Natural killer cell treated with Interleukin-12 subunit alpha and Interleukin-12 subunit beta and Interleukin-15 and Interleukin-18, amount 100 ng/mL, for 72 hours (primary cell): ENCODE measurements around the gene UTS2. TPM values are rescaled to one million over a fixed set of nuclear protein-coding genes. Genes with fewer than 3 reads are reported as not detected.
A peak's percentile ranks its signal among the peaks of the same experiment; 100 is the strongest.

Experiments used
- ATAC-seq, 2 donors: fragments of 150-1000 bp; cut with Tn5 transposase in 1 of 2; sonication (Bioruptor Pico), chemical (Tn5 transposase) in 1 of 2; 2 replicates each; pipeline ENCODE4 v1.10.0; 2021
- DNase-seq: peaks from one replicate; pipeline ENCODE4 v3.0.0; 2022; ENCODE audit warnings: low spot score
- H3K27ac Mint-ChIP-seq, 2 donors: 1 replicate in 1 of 2; 2 replicates in 1 of 2; pipeline ENCODE4 v1.8.0; 2022; ENCODE audit warnings: mixed read lengths in 2 of 2, mild to moderate bottlenecking in 1 of 2, moderate library complexity in 1 of 2
- H3K27me3 Mint-ChIP-seq, 2 donors: 1 replicate in 1 of 2; 2 replicates in 1 of 2; pipeline ENCODE4 v1.8.0; 2022; ENCODE audit warnings: mixed read lengths in 2 of 2
- H3K36me3 Mint-ChIP-seq: one replicate; pipeline ENCODE4 v1.8.0; 2022; ENCODE audit warnings: mixed read lengths
- H3K4me1 Mint-ChIP-seq, 2 donors: 1 replicate in 1 of 2; 2 replicates in 1 of 2; pipeline ENCODE4 v1.8.0; 2022; ENCODE audit warnings: low read depth in 2 of 2, mixed read lengths in 2 of 2, mild to moderate bottlenecking in 1 of 2
- H3K4me3 Mint-ChIP-seq: one replicate; pipeline ENCODE4 v1.8.0; 2022; ENCODE audit warnings: mixed read lengths
- H3K9me3 Mint-ChIP-seq: 2 replicates; pipeline ENCODE4 v1.8.0; 2022; ENCODE audit warnings: mixed read lengths
- total RNA-seq, 2 donors: library from RNA; stranded (reverse); gene quantifications; one replicate each; pipeline ENCODE4 v1.2.3, GENCODE V29; 2022

The UTS2 gene
- total RNA-seq, 2 donors from 2014 or later, result 0.70 to 0.78 TPM

DNA sequence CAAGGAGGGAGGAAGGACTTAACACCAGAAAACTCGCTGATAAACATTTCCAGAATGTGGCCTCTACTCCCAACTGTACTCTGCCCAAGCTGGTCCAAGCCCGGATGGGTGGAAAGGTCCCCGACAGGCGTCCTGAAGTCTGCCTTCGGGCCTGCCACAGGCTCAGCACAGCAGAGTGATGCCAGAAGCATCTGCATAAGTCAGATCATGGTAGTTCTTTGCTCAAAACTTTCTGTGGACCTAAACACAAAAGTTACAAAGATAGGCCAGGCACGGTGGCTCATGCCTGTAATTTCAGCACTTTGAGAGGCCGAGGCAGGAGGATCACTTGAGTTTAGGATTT, 790 bp upstream of the UTS2 start:
- H3K9me3 Mint-ChIP-seq, result no peaks in the 10 kb centered on the region
- no peaks in the 10 kb centered on the region for H3K27me3 Mint-ChIP-seq
- no peak for DNase-seq
- H3K27ac Mint-ChIP-seq, result no peak overlapping the region
- H3K36me3 Mint-ChIP-seq, result no peaks in the 10 kb centered on the region
- no peak for ATAC-seq
- H3K4me3 Mint-ChIP-seq, result no peak overlapping the region
- H3K4me1 Mint-ChIP-seq, result peaks cover 4 to 9% of the 10 kb centered on the region in 2 donors

DNA sequence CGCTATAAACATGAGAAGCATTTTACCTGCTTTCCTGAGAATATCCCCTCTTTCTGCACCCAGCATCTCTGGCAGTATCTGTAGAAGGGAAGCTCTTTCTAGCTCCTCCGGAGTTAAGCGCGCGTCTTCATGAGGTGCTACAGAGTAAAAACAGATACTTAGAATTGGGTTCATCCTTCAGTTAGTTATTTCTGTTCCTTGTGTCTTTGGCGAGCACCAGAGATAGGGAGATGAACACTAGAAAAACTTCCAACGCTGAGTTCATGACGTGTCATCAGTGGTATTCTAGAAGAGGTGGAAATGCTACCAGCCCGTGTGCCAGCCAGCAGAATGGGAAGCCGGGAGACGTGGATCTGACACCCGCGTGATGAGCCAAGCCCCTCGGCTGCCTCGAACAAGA, 2.1 kb downstream of the UTS2 start:
- H3K27me3 Mint-ChIP-seq, result no peaks in the 10 kb centered on the region
- ATAC-seq, result no peak
- no peak overlapping the region for H3K4me3 Mint-ChIP-seq
- H3K4me1 Mint-ChIP-seq, result peaks cover 0 to 3% of the 10 kb centered on the region in 2 donors
- H3K9me3 Mint-ChIP-seq, result no peaks in the 10 kb centered on the region
- no peaks in the 10 kb centered on the region for H3K36me3 Mint-ChIP-seq
- H3K27ac Mint-ChIP-seq, result no peak overlapping the region
- no peak for DNase-seq

DNA sequence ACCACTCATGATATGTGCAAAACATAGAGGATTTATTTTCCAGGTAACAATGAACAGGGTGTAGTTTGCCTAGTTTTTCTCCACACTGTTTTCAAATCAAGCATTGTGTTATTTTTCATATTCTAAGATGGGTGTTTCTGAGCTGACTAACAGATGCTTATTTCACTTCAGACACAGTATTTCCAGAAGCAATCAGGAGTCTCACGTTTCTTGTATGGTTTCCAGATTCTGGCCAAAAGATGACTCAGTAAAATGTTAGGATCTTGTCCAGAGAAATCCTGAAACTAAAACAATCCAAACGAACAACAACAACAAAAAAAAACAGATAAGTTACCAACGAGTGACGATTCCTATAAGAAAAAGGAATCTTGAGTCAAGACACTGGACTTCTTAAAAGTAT, 5.3 kb downstream of the UTS2 start:
- Mint-ChIP-seq H3K4me1 (peaks cover 10 to 11% of the 10 kb centered on the region in 2 donors), H3K9me3 (no peaks in the 10 kb centered on the region), H3K4me3 (no peak overlapping the region), H3K27ac (no peak overlapping the region), H3K36me3 (no peaks in the 10 kb centered on the region), H3K27me3 (no peaks in the 10 kb centered on the region)
- DNase-seq (no peak), ATAC-seq (no peak)

DNA sequence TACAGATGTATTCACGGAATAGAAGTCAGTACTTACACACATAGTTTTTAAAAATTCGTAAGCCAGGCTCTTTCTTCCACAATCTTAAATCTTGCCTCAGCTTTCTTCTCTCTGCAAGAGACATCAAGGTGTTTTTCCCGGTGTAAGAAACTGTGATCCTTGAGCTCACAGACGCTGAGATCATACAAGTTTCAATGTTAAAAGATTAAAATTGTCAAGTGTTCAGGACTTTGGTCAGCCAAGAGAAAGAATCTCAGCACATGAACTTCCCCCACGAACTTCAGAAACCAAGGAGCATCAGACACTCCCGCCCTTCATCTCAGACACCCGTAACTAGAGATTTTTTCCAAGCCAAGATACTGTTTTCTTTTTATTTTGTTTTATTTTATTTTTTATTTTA, 6.2 kb downstream of the UTS2 start:
- no peaks in the 10 kb centered on the region for H3K27me3 Mint-ChIP-seq
- no peak overlapping the region for H3K4me3 Mint-ChIP-seq
- H3K4me1 Mint-ChIP-seq, result peaks cover 17 to 18% of the 10 kb centered on the region in 2 donors
- peak overlapping the region in 1 of 2 donors; percentile 47 for H3K27ac Mint-ChIP-seq
- H3K36me3 Mint-ChIP-seq, result no peaks in the 10 kb centered on the region
- no peaks in the 10 kb centered on the region for H3K9me3 Mint-ChIP-seq
- no peak for DNase-seq
- ATAC-seq, result no peak

DNA sequence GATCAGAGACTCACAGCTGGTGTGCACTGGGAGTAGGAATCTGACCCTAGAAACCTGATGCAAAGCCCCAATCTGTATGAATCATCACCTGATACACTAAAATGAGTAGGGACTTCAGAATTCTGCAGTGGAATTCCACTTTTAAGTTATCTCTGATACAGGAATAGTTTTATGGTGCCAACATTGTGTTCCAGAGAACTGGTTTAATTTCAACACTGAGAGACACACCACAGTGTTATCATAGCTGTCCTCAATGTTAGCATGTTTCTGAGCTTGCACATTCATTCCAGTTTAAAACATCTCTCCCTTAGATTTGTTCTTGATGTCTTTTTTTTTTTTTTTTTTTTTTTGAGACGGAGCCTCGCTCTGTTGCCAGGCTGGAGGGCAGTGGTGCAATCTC, 7.1 kb downstream of the UTS2 start:
- ATAC-seq, result no peak
- peaks cover 18 to 22% of the 10 kb centered on the region in 2 donors for H3K4me1 Mint-ChIP-seq
- no peak overlapping the region for H3K4me3 Mint-ChIP-seq
- no peaks in the 10 kb centered on the region for H3K36me3 Mint-ChIP-seq
- H3K27me3 Mint-ChIP-seq, result no peaks in the 10 kb centered on the region
- no peak overlapping the region for H3K27ac Mint-ChIP-seq
- H3K9me3 Mint-ChIP-seq, result no peaks in the 10 kb centered on the region
- no peak for DNase-seq

DNA sequence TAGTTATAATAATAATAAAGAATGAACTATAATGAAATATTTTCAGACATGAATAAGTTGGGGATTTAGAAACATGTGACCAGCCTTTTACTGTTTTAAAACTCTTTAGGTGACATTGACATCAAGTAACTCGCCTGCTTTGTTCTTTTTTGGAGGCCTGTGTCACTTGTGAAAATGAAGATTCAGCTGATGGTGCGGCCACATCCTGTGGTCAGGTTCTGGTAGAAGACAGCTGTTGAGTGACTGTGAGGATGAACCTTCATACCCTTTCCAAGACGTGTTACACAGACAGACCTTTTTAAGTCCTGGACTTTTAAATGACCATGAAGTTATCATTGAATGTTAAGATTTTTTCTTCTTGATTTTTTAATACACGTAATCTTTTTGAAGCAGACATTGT, 10.3 kb downstream of the UTS2 start:
- peak; percentile 74 for DNase-seq
- Mint-ChIP-seq H3K27me3 (no peaks in the 10 kb centered on the region), H3K4me1 (peaks cover 18 to 22% of the 10 kb centered on the region in 2 donors), H3K4me3 (peak overlapping the region; percentile 20), H3K27ac (peak overlapping the region in 1 of 2 donors; percentile 78), H3K9me3 (peaks cover 7% of the 10 kb centered on the region), H3K36me3 (peaks cover 21% of the 10 kb centered on the region)
- ATAC-seq, result peak; percentile 85 to 90

DNA sequence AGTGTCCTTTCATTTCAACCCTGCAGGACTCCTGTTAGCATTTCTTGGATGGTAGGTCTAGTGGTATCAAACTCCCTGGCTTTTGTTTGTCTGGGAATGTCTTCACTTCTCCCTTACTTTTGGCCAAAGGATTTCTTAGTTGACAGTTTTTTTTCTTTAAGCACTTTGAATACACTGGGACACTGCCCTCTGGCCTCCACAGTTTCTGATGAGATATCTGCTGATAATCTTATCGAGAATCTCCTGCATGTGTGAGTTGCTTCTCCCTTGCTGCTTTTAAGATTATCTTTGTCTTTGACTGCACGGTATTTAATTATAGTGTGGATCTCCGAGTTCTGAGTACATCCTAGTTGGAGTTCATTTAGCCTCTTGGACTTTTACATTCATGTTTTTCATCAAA, 13.3 kb downstream of the UTS2 start:
- Mint-ChIP-seq H3K36me3 (peaks cover 24% of the 10 kb centered on the region), H3K27me3 (no peaks in the 10 kb centered on the region), H3K27ac (no peak overlapping the region), H3K9me3 (peaks cover 9% of the 10 kb centered on the region), H3K4me3 (no peak overlapping the region), H3K4me1 (peaks cover 18 to 22% of the 10 kb centered on the region in 2 donors)
- ATAC-seq, result no peak
- DNase-seq, result no peak

DNA sequence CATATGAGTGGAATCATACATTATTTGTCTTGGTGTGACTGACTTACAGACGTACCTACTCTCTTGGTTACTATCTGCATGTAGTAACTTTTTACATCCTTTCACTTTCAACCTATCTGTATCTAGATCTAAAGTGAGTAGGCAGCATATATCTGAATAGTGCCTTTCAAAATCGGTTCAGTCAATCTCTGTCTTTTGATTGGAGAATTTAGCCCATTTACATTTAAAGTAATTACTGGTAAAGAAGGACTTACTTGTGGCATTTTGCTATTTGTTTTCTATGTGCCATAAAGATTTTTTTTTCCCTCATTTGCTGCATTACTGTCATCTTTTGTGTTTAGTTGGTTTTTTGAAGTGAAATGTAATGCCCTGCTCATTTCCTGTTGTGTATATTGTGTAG, 14.2 kb downstream of the UTS2 start:
- ATAC-seq (no peak), DNase-seq (no peak)
- Mint-ChIP-seq H3K27me3 (no peaks in the 10 kb centered on the region), H3K4me1 (peaks cover 18 to 22% of the 10 kb centered on the region in 2 donors), H3K27ac (no peak overlapping the region), H3K4me3 (no peak overlapping the region), H3K9me3 (peaks cover 9% of the 10 kb centered on the region), H3K36me3 (peaks cover 24% of the 10 kb centered on the region)

DNA sequence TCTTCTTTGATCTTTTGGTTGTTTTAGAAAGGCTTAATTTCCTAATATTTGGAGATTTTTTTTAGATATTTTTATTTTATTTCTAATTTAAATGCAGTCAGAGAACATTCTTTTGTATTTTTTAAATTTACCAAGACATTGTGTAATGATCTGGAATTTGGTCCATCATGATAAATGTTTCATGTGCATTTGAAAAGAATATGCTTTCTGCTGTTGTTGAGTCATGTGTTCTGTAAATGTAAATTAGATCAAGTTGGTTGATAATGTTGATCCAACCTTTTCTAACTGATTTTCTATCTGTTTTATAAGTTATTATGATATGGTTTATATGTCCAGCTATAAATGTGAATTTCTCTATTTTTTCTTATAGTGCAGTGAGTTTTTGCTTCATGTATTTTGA, 19.8 kb downstream of the UTS2 start:
- H3K4me1 Mint-ChIP-seq, result peaks cover 0 to 5% of the 10 kb centered on the region in 2 donors
- H3K36me3 Mint-ChIP-seq, result peaks cover 7% of the 10 kb centered on the region
- peaks cover 3% of the 10 kb centered on the region for H3K9me3 Mint-ChIP-seq
- H3K4me3 Mint-ChIP-seq, result no peak overlapping the region
- no peaks in the 10 kb centered on the region for H3K27me3 Mint-ChIP-seq
- H3K27ac Mint-ChIP-seq, result no peak overlapping the region
- no peak for ATAC-seq
- DNase-seq, result no peak

DNA sequence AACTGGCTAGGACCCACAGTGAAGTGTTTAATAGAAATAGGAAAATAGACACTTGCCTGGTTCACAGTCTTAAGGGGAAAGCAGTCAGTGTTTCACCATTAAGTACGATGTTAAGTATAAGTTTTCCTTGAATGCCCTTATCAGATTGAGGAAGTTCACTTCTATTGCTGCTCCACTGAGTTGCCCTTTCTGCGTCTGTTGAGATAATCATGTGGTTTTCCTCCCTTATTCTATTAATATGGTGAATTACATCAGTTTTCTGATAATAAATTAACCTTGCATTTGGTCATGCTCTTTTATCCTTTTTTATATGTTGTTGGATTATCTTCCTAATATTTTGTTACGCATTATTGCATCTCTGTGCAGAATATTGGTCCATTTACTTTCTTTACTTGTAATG, 21.4 kb downstream of the UTS2 start:
- no peaks in the 10 kb centered on the region for H3K9me3 Mint-ChIP-seq
- ATAC-seq, result no peak
- no peaks in the 10 kb centered on the region for H3K27me3 Mint-ChIP-seq
- DNase-seq, result no peak
- H3K4me1 Mint-ChIP-seq, result peaks cover 0 to 5% of the 10 kb centered on the region in 2 donors
- H3K36me3 Mint-ChIP-seq, result peaks cover 4% of the 10 kb centered on the region
- H3K4me3 Mint-ChIP-seq, result no peak overlapping the region
- H3K27ac Mint-ChIP-seq, result no peak overlapping the region

DNA sequence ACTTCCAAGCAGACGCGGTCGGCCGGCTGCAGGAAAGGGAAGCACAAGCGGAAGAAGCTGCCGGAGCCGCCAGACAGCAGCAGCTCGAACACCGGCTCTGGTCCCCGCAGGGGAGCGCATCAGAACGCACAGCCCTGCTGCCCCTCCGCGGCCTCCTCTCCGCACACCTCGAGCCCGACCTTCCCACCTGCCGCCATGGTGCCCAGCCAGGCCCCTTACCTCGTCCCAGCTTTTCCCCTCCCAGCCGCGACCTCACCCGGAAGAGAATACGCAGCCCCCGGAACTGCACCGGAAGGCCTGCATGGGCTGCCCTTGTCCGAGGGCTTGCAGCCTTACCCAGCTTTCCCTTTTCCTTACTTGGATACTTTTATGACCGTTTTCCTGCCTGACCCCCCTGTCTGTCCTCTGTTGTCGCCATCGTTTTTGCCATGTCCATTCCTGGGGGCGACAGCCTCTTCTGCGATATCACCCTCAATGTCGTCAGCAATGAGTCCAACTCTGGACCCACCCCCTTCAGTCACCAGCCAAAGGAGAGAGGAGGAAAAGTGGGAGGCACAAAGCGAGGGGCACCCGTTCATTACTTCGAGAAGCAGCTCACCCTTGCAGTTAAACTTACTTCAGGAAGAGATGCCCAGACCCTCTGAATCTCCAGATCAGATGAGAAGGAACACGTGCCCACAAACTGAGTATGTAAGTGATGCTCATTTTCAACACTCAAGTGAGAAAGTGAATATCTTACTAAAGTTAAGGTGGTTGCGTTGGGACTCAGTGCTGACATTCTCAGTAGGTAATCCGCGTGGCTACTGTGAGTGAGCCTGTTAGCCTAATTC, 25.5 kb downstream of the UTS2 start:
- no peaks in the 10 kb centered on the region for H3K27me3 Mint-ChIP-seq
- peaks cover 0 to 5% of the 10 kb centered on the region in 2 donors for H3K4me1 Mint-ChIP-seq
- peak overlapping the region; percentile 61 to 88 for H3K27ac Mint-ChIP-seq
- peak; percentile 59 for DNase-seq
- H3K4me3 Mint-ChIP-seq, result peak overlapping the region; percentile 71
- H3K36me3 Mint-ChIP-seq, result peaks cover 4% of the 10 kb centered on the region
- no peaks in the 10 kb centered on the region for H3K9me3 Mint-ChIP-seq
- peak; percentile 20 to 81 for ATAC-seq

DNA sequence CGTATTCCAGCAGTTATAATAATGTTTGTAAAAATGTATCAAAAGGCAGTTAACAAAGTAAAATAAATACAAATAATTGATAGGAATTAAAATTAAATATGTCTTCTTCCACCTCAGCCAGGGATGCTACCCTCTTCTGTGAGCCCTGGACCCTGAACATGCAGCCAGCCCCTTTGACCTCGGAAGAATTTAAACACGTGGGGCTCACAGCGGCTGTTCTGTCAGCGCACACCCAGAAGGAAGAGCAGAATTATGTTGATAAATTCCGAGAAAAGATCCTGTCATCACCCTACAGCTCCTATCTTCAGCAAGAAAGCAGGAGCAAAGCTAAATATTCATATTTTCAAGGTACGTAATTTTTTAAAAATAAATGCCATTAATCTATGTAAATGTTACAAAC, 26.5 kb downstream of the UTS2 start:
- ATAC-seq, result no peak
- H3K4me1 Mint-ChIP-seq, result peaks cover 0 to 5% of the 10 kb centered on the region in 2 donors
- peaks cover 4% of the 10 kb centered on the region for H3K36me3 Mint-ChIP-seq
- no peaks in the 10 kb centered on the region for H3K27me3 Mint-ChIP-seq
- DNase-seq, result no peak
- no peaks in the 10 kb centered on the region for H3K9me3 Mint-ChIP-seq
- peak overlapping the region; percentile 71 for H3K4me3 Mint-ChIP-seq
- peak overlapping the region in 1 of 2 donors; percentile 88 for H3K27ac Mint-ChIP-seq

DNA sequence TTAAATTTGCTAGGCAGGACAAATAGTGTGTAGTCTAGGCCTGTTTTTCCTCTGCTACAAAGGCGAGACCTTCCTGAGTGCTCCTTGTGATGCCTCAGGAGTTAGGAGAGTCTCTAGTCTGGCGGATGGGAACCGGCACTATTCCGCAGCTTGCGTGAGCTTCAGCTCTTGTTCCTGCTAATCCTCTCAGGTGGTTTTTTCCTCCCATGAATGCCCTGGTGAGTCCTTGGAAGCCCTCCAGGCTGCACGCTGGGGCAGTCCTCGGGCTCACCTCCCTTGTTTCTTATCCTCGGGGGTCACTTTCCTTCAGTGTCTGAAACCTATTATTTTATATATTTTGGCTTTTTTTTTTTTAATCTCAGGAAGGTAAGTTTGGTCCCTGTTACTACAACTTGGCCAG, 28.2 kb downstream of the UTS2 start:
- peaks cover 0 to 2% of the 10 kb centered on the region in 2 donors for H3K4me1 Mint-ChIP-seq
- ATAC-seq (no peak), DNase-seq (no peak)
- no peaks in the 10 kb centered on the region for H3K9me3 Mint-ChIP-seq
- no peak overlapping the region for H3K27ac Mint-ChIP-seq
- H3K36me3 Mint-ChIP-seq, result peaks cover 4% of the 10 kb centered on the region
- no peak overlapping the region for H3K4me3 Mint-ChIP-seq
- no peaks in the 10 kb centered on the region for H3K27me3 Mint-ChIP-seq

DNA sequence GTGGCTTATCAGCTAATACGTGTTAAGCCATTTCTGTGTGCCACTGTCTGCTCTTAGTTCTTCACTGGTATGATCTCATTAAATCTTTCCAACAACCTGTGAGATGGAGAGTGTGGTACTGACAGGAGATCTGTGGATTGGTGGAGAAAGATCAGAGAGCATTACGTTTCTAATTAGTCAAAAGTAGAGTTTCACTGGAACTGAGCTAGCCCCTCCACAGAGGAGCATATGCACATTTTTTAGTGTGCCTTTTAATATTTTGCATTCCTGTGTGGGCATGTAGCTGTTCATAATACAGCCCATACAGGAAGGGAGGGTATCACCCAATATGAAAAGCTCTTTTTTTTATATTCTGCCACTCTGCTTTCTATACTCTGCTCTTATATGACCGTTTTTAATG, 31.6 kb downstream of the UTS2 start:
- Mint-ChIP-seq H3K27me3 (no peaks in the 10 kb centered on the region), H3K9me3 (no peaks in the 10 kb centered on the region)

More for the DNA sequence above, 31.6 kb downstream of the UTS2 start:
- no peak for DNase-seq
- no peak overlapping the region for H3K4me3 Mint-ChIP-seq
- H3K27ac Mint-ChIP-seq, result no peak overlapping the region
- no peaks in the 10 kb centered on the region for H3K36me3 Mint-ChIP-seq
- H3K4me1 Mint-ChIP-seq, result no peaks in the 10 kb centered on the region
- ATAC-seq, result no peak
